Measurements from ENCODE around the gene MPO.

Gene MPO

GRCh38 chr17:58262149-58262548 is 18.6 kb downstream of the MPO start:
- FAIRE-seq: no peak

- FAIRE-seq: no peak
Observed at GRCh38 chr17:58254803-58255202, 25.9 kb downstream of the MPO start.

- FAIRE-seq: no peak
Observed at GRCh38 chr17:58253082-58253481, 27.7 kb downstream of the MPO start.

- no peak for FAIRE-seq
Observed at GRCh38 chr17:58252141-58252540, 28.6 kb downstream of the MPO start.

- no peak for FAIRE-seq
Observed at GRCh38 chr17:58250344-58251011, 30.3 kb downstream of the MPO start.

- FAIRE-seq: no peak
Observed at GRCh38 chr17:58249270-58250133, 31.2 kb downstream of the MPO start.

- FAIRE-seq: no peak
Observed at GRCh38 chr17:58248955-58249269, 31.8 kb downstream of the MPO start.

- FAIRE-seq: no peak
Observed at GRCh38 chr17:58247511-58248363, 33.0 kb downstream of the MPO start.

- FAIRE-seq: no peak
Observed at GRCh38 chr17:58246781-58247180, 34.0 kb downstream of the MPO start.

GRCh38 chr17:58246104-58246740 is 34.5 kb downstream of the MPO start:
- no peak for FAIRE-seq

- no peak for FAIRE-seq
Observed at GRCh38 chr17:58245428-58246103, 35.2 kb downstream of the MPO start.

- no peak for FAIRE-seq
Observed at GRCh38 chr17:58244963-58245362, 35.8 kb downstream of the MPO start.

- FAIRE-seq: no peak
Observed at GRCh38 chr17:58242171-58242784, 38.5 kb downstream of the MPO start.

- no peak for FAIRE-seq
Observed at GRCh38 chr17:58239987-58240386, 40.7 kb downstream of the MPO start.

- no peak for FAIRE-seq
Observed at GRCh38 chr17:58238147-58238634, 42.5 kb downstream of the MPO start, which contains the start of gene LPO. LPO (plus strand) TSS chr17:58238584; CDS start chr17:58242980, 4,396 bp downstream.

GRCh38 chr17:58236394-58236793 is 44.3 kb downstream of the MPO start:
- no peak for FAIRE-seq

- no peak for FAIRE-seq
Observed at GRCh38 chr17:58235821-58236220, 44.9 kb downstream of the MPO start.

GRCh38 chr17:58234512-58234911 is 46.2 kb downstream of the MPO start:
- no peak for FAIRE-seq

GRCh38 chr17:58233543-58233942 is 47.2 kb downstream of the MPO start:
- FAIRE-seq: no peak

- FAIRE-seq: no peak
Observed at GRCh38 chr17:58232707-58233156, 48.0 kb downstream of the MPO start.

GRCh38 chr17:58231641-58232040 is 49.1 kb downstream of the MPO start:
- FAIRE-seq: no peak

GRCh38 chr17:58229881-58230280 is 50.9 kb downstream of the MPO start:
- FAIRE-seq: no peak

All from A204.1 (cell line).